Neural progenitor cell (in vitro differentiated cells): ENCODE results near the gene SUPT4H1. TPM values are rescaled to one million over a fixed set of nuclear protein-coding genes. Genes with fewer than 3 reads are reported as not detected.

Experiments
- DNase-seq: peaks from one replicate; pipeline ENCODE4 v3.0.0-alpha.2; 2016; ENCODE audit warnings: low spot score
- H2AFZ ChIP-seq: fragments of 200-600 bp; sonication (generic); replicated peaks from 2 replicates; pipeline ENCODE4 v1.6.1; 2016; ENCODE audit warnings: antibody characterized with exemption
- H3F3A ChIP-seq: fragments of 200-600 bp; sonication (generic); 2 replicates; pipeline ENCODE4 v1.6.1; 2016; ENCODE audit warnings: antibody characterized with exemption, low read depth
- H3K27ac ChIP-seq: fragments of 200-600 bp; sonication (generic); 2 replicates; pipeline ENCODE4 v1.5.1; 2016; ENCODE audit warnings: mild to moderate bottlenecking
- H3K27me3 ChIP-seq: fragments of 200-600 bp; sonication (generic); 2 replicates; pipeline ENCODE4 v1.6.1; 2016; ENCODE audit warnings: mild to moderate bottlenecking, moderate library complexity
- H3K36me3 ChIP-seq: fragments of 200-600 bp; sonication (generic); 2 replicates; pipeline ENCODE4 v1.5.1; 2016
- H3K4me1 ChIP-seq: fragments of 200-600 bp; sonication (generic); 2 replicates; pipeline ENCODE4 v1.6.1; 2016; ENCODE audit warnings: mixed run types
- H3K4me2 ChIP-seq: fragments of 200-600 bp; sonication (generic); 2 replicates; pipeline ENCODE4 v1.6.1; 2016
- H3K4me3 ChIP-seq: fragments of 200-600 bp; sonication (generic); 2 replicates; pipeline ENCODE4 v1.5.1; 2016
- H3K79me2 ChIP-seq: fragments of 200-600 bp; sonication (generic); 2 replicates; pipeline ENCODE4 v1.6.1; 2016; ENCODE audit warnings: low read depth
- H3K9ac ChIP-seq: fragments of 200-600 bp; sonication (generic); 2 replicates; pipeline ENCODE4 v1.6.1; 2016
- H3K9me3 ChIP-seq: fragments of 200-600 bp; sonication (generic); 2 replicates; pipeline ENCODE4 v1.5.1; 2016; ENCODE audit warnings: low read depth
- H4K20me1 ChIP-seq: fragments of 200-600 bp; sonication (generic); 2 replicates; pipeline ENCODE4 v1.6.1; 2016; ENCODE audit warnings: low read depth
- H3K27ac Mint-ChIP-seq: 3 replicates; pipeline ENCODE4 v1.8.0; 2021; ENCODE audit warnings: mixed read lengths
- H3K27me3 Mint-ChIP-seq: 2 replicates; pipeline ENCODE4 v1.8.0; 2022; ENCODE audit warnings: low read depth, mild to moderate bottlenecking, inconsistent platforms, moderate library complexity, mixed read lengths; ENCODE audit not compliant: insufficient read depth
- H3K36me3 Mint-ChIP-seq: 3 replicates; pipeline ENCODE4 v1.8.0; 2021; ENCODE audit warnings: mixed read lengths
- H3K4me1 Mint-ChIP-seq: 3 replicates; pipeline ENCODE4 v1.8.0; 2021; ENCODE audit warnings: mixed read lengths
- H3K4me3 Mint-ChIP-seq: 3 replicates; pipeline ENCODE4 v1.8.0; 2021; ENCODE audit warnings: mild to moderate bottlenecking, moderate library complexity, mixed read lengths
- H3K9me3 Mint-ChIP-seq: 3 replicates; pipeline ENCODE4 v1.8.0; 2020; ENCODE audit warnings: mixed read lengths
- EZH2 ChIP-seq: fragments of 200-600 bp; sonication (generic); IDR thresholded peaks from 2 replicates; pipeline ENCODE4 v1.6.1; 2017; ENCODE audit warnings: antibody characterized with exemption, mild to moderate bottlenecking, moderate library complexity
- EZH2phosphoT487 ChIP-seq: fragments of 200-600 bp; sonication (generic); IDR thresholded peaks from 2 replicates; pipeline ENCODE4 v1.6.1; 2017; ENCODE audit warnings: antibody characterized with exemption
- total RNA-seq: library from RNA; depleted of rRNA; stranded (reverse); fragments of >200 nt; gene quantifications from 2 replicates; pipeline ENCODE4 v1.2.3, GENCODE V29; 2015; ENCODE audit warnings: low replicate concordance
- TF ChIP-seq, protein P1 (sequence below): fragments of 200-600 bp; sonication (generic); IDR thresholded peaks from 2 replicates; pipeline ENCODE4 v1.5.1; 2017; ENCODE audit warnings: antibody characterized with exemption, mild to moderate bottlenecking

The SUPT4H1 gene
- total RNA-seq, 1 donor from 2014 or later: 103 TPM

- DNase-seq: no peak
- no peak overlapping the region for H3K4me3 ChIP-seq
Observed at GRCh38 chr17:58375811-58376210, 23.8 kb upstream of the SUPT4H1 start.

GRCh38 chr17:58375256-58375655, 23.3 kb upstream of the SUPT4H1 start:
- no peaks in the 10 kb centered on the region for H3K79me2 ChIP-seq
- H3K36me3 Mint-ChIP-seq: peaks cover 2% of the 10 kb centered on the region

More at GRCh38 chr17:58375811-58376210, 23.8 kb upstream of the SUPT4H1 start:
- peak overlapping the region; percentile 25 for H3K27ac Mint-ChIP-seq
- Histone ChIP-seq H3K9me3 (no peaks in the 10 kb centered on the region), H4K20me1 (no peaks in the 10 kb centered on the region), H3K36me3 (no peaks in the 10 kb centered on the region), H3K27ac (no peak overlapping the region), H3K27me3 (no peaks in the 10 kb centered on the region), H3K9ac (no peak overlapping the region), H2AFZ (no peak overlapping the region), H3K79me2 (no peaks in the 10 kb centered on the region), H3F3A (no peaks in the 10 kb centered on the region), H3K4me2 (no peak overlapping the region), H3K4me1 (no peaks in the 10 kb centered on the region)
- H3K36me3 Mint-ChIP-seq: no peaks in the 10 kb centered on the region
- no peaks in the 10 kb centered on the region for H3K9me3 Mint-ChIP-seq
- H3K27me3 Mint-ChIP-seq: peaks cover 3% of the 10 kb centered on the region
- TF ChIP-seq EZH2: no peak
- TF ChIP-seq, protein P1, sequence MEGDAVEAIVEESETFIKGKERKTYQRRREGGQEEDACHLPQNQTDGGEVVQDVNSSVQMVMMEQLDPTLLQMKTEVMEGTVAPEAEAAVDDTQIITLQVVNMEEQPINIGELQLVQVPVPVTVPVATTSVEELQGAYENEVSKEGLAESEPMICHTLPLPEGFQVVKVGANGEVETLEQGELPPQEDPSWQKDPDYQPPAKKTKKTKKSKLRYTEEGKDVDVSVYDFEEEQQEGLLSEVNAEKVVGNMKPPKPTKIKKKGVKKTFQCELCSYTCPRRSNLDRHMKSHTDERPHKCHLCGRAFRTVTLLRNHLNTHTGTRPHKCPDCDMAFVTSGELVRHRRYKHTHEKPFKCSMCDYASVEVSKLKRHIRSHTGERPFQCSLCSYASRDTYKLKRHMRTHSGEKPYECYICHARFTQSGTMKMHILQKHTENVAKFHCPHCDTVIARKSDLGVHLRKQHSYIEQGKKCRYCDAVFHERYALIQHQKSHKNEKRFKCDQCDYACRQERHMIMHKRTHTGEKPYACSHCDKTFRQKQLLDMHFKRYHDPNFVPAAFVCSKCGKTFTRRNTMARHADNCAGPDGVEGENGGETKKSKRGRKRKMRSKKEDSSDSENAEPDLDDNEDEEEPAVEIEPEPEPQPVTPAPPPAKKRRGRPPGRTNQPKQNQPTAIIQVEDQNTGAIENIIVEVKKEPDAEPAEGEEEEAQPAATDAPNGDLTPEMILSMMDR: no peak
- TF ChIP-seq EZH2phosphoT487: no peak
- H3K4me3 Mint-ChIP-seq: no peak overlapping the region
- H3K4me1 Mint-ChIP-seq: peaks cover 12% of the 10 kb centered on the region

GRCh38 chr17:58373923-58374322, 21.9 kb upstream of the SUPT4H1 start:
- no peak for DNase-seq
- no peak overlapping the region for H3K4me3 ChIP-seq
- H3K36me3 ChIP-seq: no peaks in the 10 kb centered on the region
- H3K4me2 ChIP-seq: no peak overlapping the region
- Mint-ChIP-seq H3K27ac (no peak overlapping the region), H3K27me3 (peaks cover 3% of the 10 kb centered on the region), H3K4me1 (peaks cover 19% of the 10 kb centered on the region), H3K4me3 (no peak overlapping the region), H3K36me3 (peaks cover 2% of the 10 kb centered on the region), H3K9me3 (no peaks in the 10 kb centered on the region)
- no peaks in the 10 kb centered on the region for H3F3A ChIP-seq
- TF ChIP-seq, protein P1: no peak
- TF ChIP-seq EZH2: no peak
- no peak for TF ChIP-seq EZH2phosphoT487
- no peaks in the 10 kb centered on the region for H3K79me2 ChIP-seq
- no peaks in the 10 kb centered on the region for H3K27me3 ChIP-seq
- H2AFZ ChIP-seq: no peak overlapping the region
- H3K27ac ChIP-seq: no peak overlapping the region
- H4K20me1 ChIP-seq: no peaks in the 10 kb centered on the region
- H3K9ac ChIP-seq: no peak overlapping the region
- no peaks in the 10 kb centered on the region for H3K9me3 ChIP-seq
- H3K4me1 ChIP-seq: no peaks in the 10 kb centered on the region

More at GRCh38 chr17:58375256-58375655, 23.3 kb upstream of the SUPT4H1 start:
- TF ChIP-seq, protein P1: no peak
- TF ChIP-seq EZH2phosphoT487 (no peak), EZH2 (no peak)
- H3K4me3 ChIP-seq: no peak overlapping the region
- no peak overlapping the region for H2AFZ ChIP-seq
- peaks cover 12% of the 10 kb centered on the region for H3K4me1 Mint-ChIP-seq
- peaks cover 3% of the 10 kb centered on the region for H3K27me3 Mint-ChIP-seq
- H3K4me2 ChIP-seq: no peak overlapping the region
- no peaks in the 10 kb centered on the region for H4K20me1 ChIP-seq
- no peak overlapping the region for H3K27ac Mint-ChIP-seq
- no peak overlapping the region for H3K27ac ChIP-seq
- no peak for DNase-seq
- no peaks in the 10 kb centered on the region for H3K4me1 ChIP-seq
- no peaks in the 10 kb centered on the region for H3F3A ChIP-seq
- no peaks in the 10 kb centered on the region for H3K9me3 Mint-ChIP-seq
- no peak overlapping the region for H3K4me3 Mint-ChIP-seq
- H3K9ac ChIP-seq: no peak overlapping the region
- no peaks in the 10 kb centered on the region for H3K27me3 ChIP-seq
- no peaks in the 10 kb centered on the region for H3K36me3 ChIP-seq
- no peaks in the 10 kb centered on the region for H3K9me3 ChIP-seq
